OCI-LY1 (cell line): ENCODE data around the gene DCT.

Experiments used
- EZH2 ChIP-seq: fragments of 200-600 bp; sonication (generic), shearing (Covaris generic); IDR thresholded peaks from 2 replicates; pipeline ENCODE4 v1.8.0; 2017; ENCODE audit warnings: borderline replicate concordance, mixed run types, mild to moderate bottlenecking, antibody characterized with exemption, low read length, moderate library complexity, mixed read lengths
- TF ChIP-seq, protein P1 (sequence below): fragments of 200-600 bp; sonication (generic), shearing (Covaris generic); IDR thresholded peaks from 2 replicates; pipeline ENCODE4 v1.5.1; 2017; ENCODE audit warnings: mild to moderate bottlenecking, antibody characterized with exemption, low read length, moderate library complexity, mixed read lengths

- TF ChIP-seq, protein P1, sequence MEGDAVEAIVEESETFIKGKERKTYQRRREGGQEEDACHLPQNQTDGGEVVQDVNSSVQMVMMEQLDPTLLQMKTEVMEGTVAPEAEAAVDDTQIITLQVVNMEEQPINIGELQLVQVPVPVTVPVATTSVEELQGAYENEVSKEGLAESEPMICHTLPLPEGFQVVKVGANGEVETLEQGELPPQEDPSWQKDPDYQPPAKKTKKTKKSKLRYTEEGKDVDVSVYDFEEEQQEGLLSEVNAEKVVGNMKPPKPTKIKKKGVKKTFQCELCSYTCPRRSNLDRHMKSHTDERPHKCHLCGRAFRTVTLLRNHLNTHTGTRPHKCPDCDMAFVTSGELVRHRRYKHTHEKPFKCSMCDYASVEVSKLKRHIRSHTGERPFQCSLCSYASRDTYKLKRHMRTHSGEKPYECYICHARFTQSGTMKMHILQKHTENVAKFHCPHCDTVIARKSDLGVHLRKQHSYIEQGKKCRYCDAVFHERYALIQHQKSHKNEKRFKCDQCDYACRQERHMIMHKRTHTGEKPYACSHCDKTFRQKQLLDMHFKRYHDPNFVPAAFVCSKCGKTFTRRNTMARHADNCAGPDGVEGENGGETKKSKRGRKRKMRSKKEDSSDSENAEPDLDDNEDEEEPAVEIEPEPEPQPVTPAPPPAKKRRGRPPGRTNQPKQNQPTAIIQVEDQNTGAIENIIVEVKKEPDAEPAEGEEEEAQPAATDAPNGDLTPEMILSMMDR: no peak
- no peak for TF ChIP-seq EZH2
Observed at GRCh38 chr13:94503851-94504250, 24.4 kb upstream of the DCT start.
